Measurements from ENCODE around the gene EPHB1.

EPHB1 gene

GRCh38 chr3:134874737-134875413 is 79.8 kb downstream of the EPHB1 start:
- H3K36me3 ChIP-seq (ENCODE audit: control insufficient read depth, insufficient read depth, low read length), result no peaks in the 10 kb centered on the region
- no peaks in the 10 kb centered on the region for H3K27me3 ChIP-seq (ENCODE audit: control insufficient read depth, insufficient read depth, low read length, poor library complexity, severe bottlenecking)
- H3K9me3 ChIP-seq (ENCODE audit: control insufficient read depth, low read length), result no peaks in the 10 kb centered on the region
- H3K27ac ChIP-seq (ENCODE audit: insufficient read depth, low read depth, low read length, poor library complexity, severe bottlenecking), result no peak overlapping the region
- 78 to 80% methylated on average over 10 of the region's 10 CpGs for WGBS, 2 experiments
- H3K4me3 ChIP-seq (ENCODE audit: insufficient read depth, low read depth, low read length), result no peak overlapping the region
- H3K4me1 ChIP-seq (ENCODE audit: control insufficient read depth, insufficient read depth, low read length), result peaks cover 5% of the 10 kb centered on the region

DNA sequence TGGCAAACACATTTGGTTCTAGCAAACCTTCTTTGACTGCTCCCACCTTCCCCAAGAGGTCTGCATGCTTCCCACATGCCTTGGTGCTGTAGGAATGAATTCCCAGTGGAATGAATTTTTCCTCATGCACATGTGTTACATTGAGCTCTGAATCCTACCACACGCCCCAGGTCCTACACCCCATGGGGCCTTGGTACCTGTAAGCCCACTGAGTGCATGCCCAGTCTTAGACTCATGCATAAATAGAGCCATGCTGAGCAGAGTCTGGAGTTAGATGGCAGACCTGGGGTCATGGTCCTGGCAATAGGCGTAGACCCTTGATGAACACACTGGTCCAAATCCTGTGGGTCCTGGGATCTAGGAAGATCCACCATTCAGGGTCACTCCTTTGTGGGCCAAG is 81.8 kb downstream of the EPHB1 start:
- WGBS, 2 experiments, result 89 to 92% methylated on average over 2 of the region's 2 CpGs

GRCh38 chr3:134877788-134878187 is 82.7 kb downstream of the EPHB1 start:
- no peak overlapping the region for H3K4me3 ChIP-seq (ENCODE audit: insufficient read depth, low read depth, low read length)
- no peaks in the 10 kb centered on the region for H3K36me3 ChIP-seq (ENCODE audit: control insufficient read depth, insufficient read depth, low read length)
- 91 to 93% methylated on average over 5 of the region's 5 CpGs for WGBS, 2 experiments

More for the DNA sequence above, 81.8 kb downstream of the EPHB1 start:
- H3K36me3 ChIP-seq (ENCODE audit: control insufficient read depth, insufficient read depth, low read length), result no peaks in the 10 kb centered on the region
- no peak overlapping the region for H3K27ac ChIP-seq (ENCODE audit: insufficient read depth, low read depth, low read length, poor library complexity, severe bottlenecking)
- H3K9me3 ChIP-seq (ENCODE audit: control insufficient read depth, low read length), result no peaks in the 10 kb centered on the region
- no peak overlapping the region for H3K4me3 ChIP-seq (ENCODE audit: insufficient read depth, low read depth, low read length)
- H3K27me3 ChIP-seq (ENCODE audit: control insufficient read depth, insufficient read depth, low read length, poor library complexity, severe bottlenecking), result no peaks in the 10 kb centered on the region
- peaks cover 8% of the 10 kb centered on the region for H3K4me1 ChIP-seq (ENCODE audit: control insufficient read depth, insufficient read depth, low read length)

DNA sequence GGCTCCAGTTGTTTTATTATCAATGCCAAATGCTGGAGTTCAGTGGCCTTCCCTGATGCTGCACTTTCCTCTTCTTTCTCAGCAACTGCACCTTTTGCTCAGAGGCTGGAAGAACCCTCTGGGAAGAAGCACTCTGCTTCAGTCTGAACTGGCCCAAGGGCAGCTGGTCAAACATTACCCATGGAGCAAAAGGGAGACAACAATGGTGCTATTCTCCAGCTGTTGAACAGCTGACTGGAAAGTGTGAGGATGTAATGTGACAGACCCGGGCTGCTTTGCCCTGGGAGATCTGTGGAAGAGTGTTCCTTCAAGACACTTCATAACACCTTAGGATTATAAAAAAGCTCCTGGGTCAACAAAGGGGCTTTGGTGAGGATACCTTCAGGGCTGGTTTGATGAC is 84.9 kb downstream of the EPHB1 start:
- peaks cover 4% of the 10 kb centered on the region for H3K4me1 ChIP-seq (ENCODE audit: control insufficient read depth, insufficient read depth, low read length)
- 64 to 71% methylated on average over 1 of the region's 1 CpG for WGBS, 2 experiments
- no peak overlapping the region for H3K27ac ChIP-seq (ENCODE audit: insufficient read depth, low read depth, low read length, poor library complexity, severe bottlenecking)
- no peaks in the 10 kb centered on the region for H3K9me3 ChIP-seq (ENCODE audit: control insufficient read depth, low read length)
- H3K36me3 ChIP-seq (ENCODE audit: control insufficient read depth, insufficient read depth, low read length), result no peaks in the 10 kb centered on the region
- H3K27me3 ChIP-seq (ENCODE audit: control insufficient read depth, insufficient read depth, low read length, poor library complexity, severe bottlenecking), result no peaks in the 10 kb centered on the region
- no peak overlapping the region for H3K4me3 ChIP-seq (ENCODE audit: insufficient read depth, low read depth, low read length)

More at GRCh38 chr3:134877788-134878187, 82.7 kb downstream of the EPHB1 start:
- no peaks in the 10 kb centered on the region for H3K9me3 ChIP-seq (ENCODE audit: control insufficient read depth, low read length)
- no peak overlapping the region for H3K27ac ChIP-seq (ENCODE audit: insufficient read depth, low read depth, low read length, poor library complexity, severe bottlenecking)
- H3K27me3 ChIP-seq (ENCODE audit: control insufficient read depth, insufficient read depth, low read length, poor library complexity, severe bottlenecking), result no peaks in the 10 kb centered on the region
- H3K4me1 ChIP-seq (ENCODE audit: control insufficient read depth, insufficient read depth, low read length), result peaks cover 8% of the 10 kb centered on the region

DNA sequence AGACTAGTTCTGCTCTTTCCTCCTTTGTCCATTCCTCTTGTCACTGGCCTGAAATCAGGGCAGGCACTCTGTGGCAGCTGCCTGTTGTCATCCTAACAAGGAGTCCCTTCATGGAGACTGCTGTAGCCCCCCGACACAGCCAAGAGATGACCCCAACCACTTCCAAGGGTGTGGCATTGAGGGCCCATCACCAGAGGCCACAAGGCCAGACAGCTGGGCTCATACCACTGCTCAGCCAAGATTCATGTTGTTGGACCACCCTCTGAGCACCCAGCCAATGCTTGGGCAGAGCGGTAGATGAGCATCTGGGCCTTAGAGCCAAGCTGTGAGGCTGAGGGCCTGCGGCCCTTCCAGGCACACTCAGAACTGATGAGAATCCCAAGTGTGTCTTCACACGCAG is 85.4 kb downstream of the EPHB1 start:
- no peak overlapping the region for H3K4me3 ChIP-seq (ENCODE audit: insufficient read depth, low read depth, low read length)
- no peaks in the 10 kb centered on the region for H3K9me3 ChIP-seq (ENCODE audit: control insufficient read depth, low read length)
- no peaks in the 10 kb centered on the region for H3K36me3 ChIP-seq (ENCODE audit: control insufficient read depth, insufficient read depth, low read length)
- WGBS, 2 experiments, result 95 to 96% methylated on average over 4 of the region's 4 CpGs
- no peak overlapping the region for H3K27ac ChIP-seq (ENCODE audit: insufficient read depth, low read depth, low read length, poor library complexity, severe bottlenecking)
- peaks cover 3% of the 10 kb centered on the region for H3K4me1 ChIP-seq (ENCODE audit: control insufficient read depth, insufficient read depth, low read length)
- no peaks in the 10 kb centered on the region for H3K27me3 ChIP-seq (ENCODE audit: control insufficient read depth, insufficient read depth, low read length, poor library complexity, severe bottlenecking)

GRCh38 chr3:134881305-134881704 is 86.2 kb downstream of the EPHB1 start:
- no peaks in the 10 kb centered on the region for H3K9me3 ChIP-seq (ENCODE audit: control insufficient read depth, low read length)
- WGBS, 2 experiments, result 92 to 93% methylated on average over 4 of the region's 4 CpGs
- no peaks in the 10 kb centered on the region for H3K27me3 ChIP-seq (ENCODE audit: control insufficient read depth, insufficient read depth, low read length, poor library complexity, severe bottlenecking)
- no peaks in the 10 kb centered on the region for H3K36me3 ChIP-seq (ENCODE audit: control insufficient read depth, insufficient read depth, low read length)
- H3K27ac ChIP-seq (ENCODE audit: insufficient read depth, low read depth, low read length, poor library complexity, severe bottlenecking), result no peak overlapping the region
- no peak overlapping the region for H3K4me3 ChIP-seq (ENCODE audit: insufficient read depth, low read depth, low read length)
- peaks cover 3% of the 10 kb centered on the region for H3K4me1 ChIP-seq (ENCODE audit: control insufficient read depth, insufficient read depth, low read length)

GRCh38 chr3:134883697-134884385 is 88.8 kb downstream of the EPHB1 start:
- no peaks in the 10 kb centered on the region for H3K27me3 ChIP-seq (ENCODE audit: control insufficient read depth, insufficient read depth, low read length, poor library complexity, severe bottlenecking)
- H3K36me3 ChIP-seq (ENCODE audit: control insufficient read depth, insufficient read depth, low read length), result no peaks in the 10 kb centered on the region
- no peaks in the 10 kb centered on the region for H3K9me3 ChIP-seq (ENCODE audit: control insufficient read depth, low read length)
- WGBS, 2 experiments, result 95 to 96% methylated on average over 5 of the region's 5 CpGs
- H3K4me3 ChIP-seq (ENCODE audit: insufficient read depth, low read depth, low read length), result no peak overlapping the region
- H3K27ac ChIP-seq (ENCODE audit: insufficient read depth, low read depth, low read length, poor library complexity, severe bottlenecking), result no peak overlapping the region
- peaks cover 3% of the 10 kb centered on the region for H3K4me1 ChIP-seq (ENCODE audit: control insufficient read depth, insufficient read depth, low read length)

- 81 to 86% methylated on average over 5 to 6 of the region's 6 CpGs for WGBS, 2 experiments
- no peaks in the 10 kb centered on the region for H3K27me3 ChIP-seq (ENCODE audit: control insufficient read depth, insufficient read depth, low read length, poor library complexity, severe bottlenecking)
- no peaks in the 10 kb centered on the region for H3K4me1 ChIP-seq (ENCODE audit: control insufficient read depth, insufficient read depth, low read length)
- H3K36me3 ChIP-seq (ENCODE audit: control insufficient read depth, insufficient read depth, low read length), result no peaks in the 10 kb centered on the region
- no peaks in the 10 kb centered on the region for H3K9me3 ChIP-seq (ENCODE audit: control insufficient read depth, low read length)
- H3K4me3 ChIP-seq (ENCODE audit: insufficient read depth, low read depth, low read length), result no peak overlapping the region
- H3K27ac ChIP-seq (ENCODE audit: insufficient read depth, low read depth, low read length, poor library complexity, severe bottlenecking), result no peak overlapping the region
Observed at GRCh38 chr3:134885877-134886621, 91.0 kb downstream of the EPHB1 start.

GRCh38 chr3:134886991-134887390 is 91.9 kb downstream of the EPHB1 start:
- no peak overlapping the region for H3K27ac ChIP-seq (ENCODE audit: insufficient read depth, low read depth, low read length, poor library complexity, severe bottlenecking)
- 92 to 96% methylated on average over 4 of the region's 4 CpGs for WGBS, 2 experiments

GRCh38 chr3:134887536-134887935 is 92.5 kb downstream of the EPHB1 start:
- H3K4me3 ChIP-seq (ENCODE audit: insufficient read depth, low read depth, low read length), result no peak overlapping the region
- H3K4me1 ChIP-seq (ENCODE audit: control insufficient read depth, insufficient read depth, low read length), result no peaks in the 10 kb centered on the region
- H3K36me3 ChIP-seq (ENCODE audit: control insufficient read depth, insufficient read depth, low read length), result no peaks in the 10 kb centered on the region
- H3K27ac ChIP-seq (ENCODE audit: insufficient read depth, low read depth, low read length, poor library complexity, severe bottlenecking), result no peak overlapping the region
- no peaks in the 10 kb centered on the region for H3K27me3 ChIP-seq (ENCODE audit: control insufficient read depth, insufficient read depth, low read length, poor library complexity, severe bottlenecking)
- H3K9me3 ChIP-seq (ENCODE audit: control insufficient read depth, low read length), result no peaks in the 10 kb centered on the region

More at GRCh38 chr3:134886991-134887390, 91.9 kb downstream of the EPHB1 start:
- Histone ChIP-seq H3K4me1 (ENCODE audit: control insufficient read depth, insufficient read depth, low read length) (no peaks in the 10 kb centered on the region), H3K27me3 (ENCODE audit: control insufficient read depth, insufficient read depth, low read length, poor library complexity, severe bottlenecking) (no peaks in the 10 kb centered on the region), H3K4me3 (ENCODE audit: insufficient read depth, low read depth, low read length) (no peak overlapping the region), H3K9me3 (ENCODE audit: control insufficient read depth, low read length) (no peaks in the 10 kb centered on the region), H3K36me3 (ENCODE audit: control insufficient read depth, insufficient read depth, low read length) (no peaks in the 10 kb centered on the region)
